NCI-H1092 treated with DMSO at 0.1 percent for 48 hours (cell line): Measurements from ENCODE around the gene SHC2.
"Not testable (repeated sequence)": the region's sequence is repeated elsewhere in the genome, so short reads cannot be mapped to it uniquely, and the experiment has no call there.

ENCODE experiments used
- DNase-seq: peaks from one replicate; lab custom pipeline; 2025; lab: John Stamatoyannopoulos, UW

Gene SHC2

DNA sequence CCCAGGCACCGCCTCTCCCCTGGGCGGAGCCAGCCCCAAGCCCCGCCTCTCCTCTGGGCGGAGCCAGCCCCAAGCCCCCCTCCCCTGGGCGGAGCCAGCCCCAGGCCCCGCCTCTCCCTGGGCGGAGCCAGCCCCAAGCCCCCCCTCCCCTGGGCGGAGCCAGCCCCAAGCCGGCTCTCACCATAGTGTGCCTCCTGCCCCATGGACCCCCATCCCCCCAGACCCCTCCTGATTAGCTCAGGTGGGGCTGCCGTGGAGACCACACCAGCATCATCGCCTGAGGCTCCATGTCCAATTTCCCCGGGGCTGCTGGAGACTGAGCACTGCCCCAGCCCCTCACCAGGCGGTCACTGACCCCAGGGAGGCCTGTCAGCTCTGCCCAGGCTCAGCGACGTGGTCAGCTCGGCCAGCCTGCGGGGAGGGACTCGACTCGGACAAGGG lies 31.3 kb upstream of the SHC2 start:
- DNase-seq, result no peak

DNA sequence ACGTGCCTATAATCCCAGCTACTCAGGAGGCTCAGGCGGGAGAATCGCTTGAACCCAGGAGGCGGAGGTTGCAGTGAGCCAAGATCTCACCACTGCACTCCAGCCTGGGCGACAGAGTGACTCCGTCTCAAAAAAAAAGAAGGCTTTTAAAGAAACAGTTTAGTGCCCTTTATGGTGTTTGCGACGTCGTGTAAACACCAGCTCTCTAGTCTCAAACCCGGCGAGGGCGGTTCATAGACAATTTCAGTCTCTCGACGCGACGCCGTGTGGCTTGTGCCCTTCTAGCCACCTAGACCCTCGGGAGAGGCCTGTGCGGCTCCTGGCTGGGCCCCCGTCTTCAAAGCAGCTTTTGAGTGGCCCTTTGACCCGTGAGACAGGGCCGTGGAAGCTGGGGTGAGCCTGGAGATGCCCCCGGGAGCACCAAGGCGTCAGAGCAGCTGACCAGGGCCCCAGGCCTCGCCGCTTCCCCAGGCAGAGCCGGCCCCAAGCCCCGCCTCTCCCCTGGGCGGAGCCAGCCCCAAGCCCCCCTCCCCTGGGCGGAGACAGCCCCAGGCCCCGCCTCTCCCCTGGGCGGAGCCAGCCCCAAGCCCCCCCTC lies 30.4 kb upstream of the SHC2 start:
- no peak for DNase-seq

DNA sequence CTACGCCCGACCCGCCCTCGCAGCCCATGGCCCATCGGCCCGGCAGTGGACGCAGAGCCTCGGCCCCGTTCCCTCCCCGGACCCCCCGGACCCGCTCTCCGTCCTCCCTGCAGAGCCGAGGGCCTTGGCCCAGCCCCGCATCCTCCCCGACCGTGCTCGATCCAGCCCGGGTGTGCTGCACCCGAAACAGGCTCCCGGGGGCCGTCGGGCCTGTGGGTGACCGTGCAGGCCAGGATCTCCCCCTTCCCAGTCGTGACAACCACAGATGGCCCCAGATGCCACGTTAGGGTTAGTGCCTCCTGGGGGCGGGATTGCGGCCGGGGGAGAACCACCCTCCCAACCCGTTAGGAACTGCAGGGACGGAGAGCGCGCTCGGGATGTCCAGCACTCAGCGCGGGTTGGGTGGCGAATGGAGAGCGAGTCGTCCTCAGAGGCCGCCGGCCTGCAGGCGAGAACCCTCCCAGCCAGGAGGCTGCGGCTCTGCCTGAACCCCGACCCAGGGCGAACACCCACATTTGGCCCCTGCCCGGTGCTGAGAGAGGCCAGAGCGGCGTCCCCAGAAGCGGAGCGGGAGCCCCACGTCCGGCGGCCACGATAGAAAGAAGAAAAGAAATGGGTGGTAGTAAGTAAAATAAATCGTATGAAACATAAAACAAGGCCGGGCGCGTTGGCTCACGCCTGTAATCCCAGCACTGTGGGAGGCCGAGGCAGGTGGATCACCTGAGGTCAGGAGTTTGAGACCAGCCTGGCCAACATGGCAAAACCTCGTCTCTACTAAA lies 28.8 kb upstream of the SHC2 start:
- no peak for DNase-seq

DNA sequence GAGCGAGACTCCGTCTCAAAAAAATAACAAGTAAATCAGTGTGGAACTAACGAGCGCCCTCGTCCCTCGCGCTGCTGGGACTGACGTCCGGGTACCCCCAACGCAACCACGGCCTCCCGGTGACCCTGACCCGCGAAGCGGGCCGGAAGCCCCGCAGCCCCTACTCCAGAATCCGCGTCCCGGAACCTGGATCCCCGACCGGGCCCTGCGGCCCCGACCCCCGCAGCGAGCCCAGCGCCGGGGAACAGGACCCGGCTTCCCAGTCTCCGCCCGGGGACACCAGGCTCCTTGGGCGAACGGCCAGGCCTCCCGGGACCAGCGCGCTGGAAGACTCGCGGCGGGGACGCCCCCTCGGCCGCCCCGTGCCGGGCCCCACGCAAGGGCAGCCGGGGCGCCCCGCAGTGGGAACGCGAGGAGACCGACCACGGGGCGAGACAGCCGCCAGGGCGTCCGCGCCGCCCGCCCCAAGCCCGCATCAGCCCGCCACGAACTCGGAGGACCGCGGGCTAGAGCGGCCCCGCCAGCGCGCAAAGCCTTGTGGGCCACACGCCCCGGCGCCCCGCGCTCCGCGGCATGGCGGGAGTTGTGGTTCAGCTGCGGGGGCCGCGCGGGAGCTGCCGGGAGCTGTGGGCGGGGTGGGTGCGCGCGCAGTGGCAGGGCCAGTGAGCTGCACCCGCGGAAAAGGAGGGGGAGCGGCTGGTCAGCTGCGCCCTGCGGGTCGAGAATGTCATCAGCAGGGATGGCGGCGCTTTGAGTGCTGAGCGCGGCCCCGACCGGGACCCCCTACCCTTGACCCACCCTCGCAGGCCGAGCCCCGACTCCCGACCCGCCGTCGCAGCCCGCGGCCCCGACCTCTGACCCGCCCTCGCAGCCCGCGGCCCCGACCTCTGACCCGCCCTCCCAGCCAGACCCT lies 27.9 kb upstream of the SHC2 start:
- DNase-seq, result peak; percentile 93

DNA sequence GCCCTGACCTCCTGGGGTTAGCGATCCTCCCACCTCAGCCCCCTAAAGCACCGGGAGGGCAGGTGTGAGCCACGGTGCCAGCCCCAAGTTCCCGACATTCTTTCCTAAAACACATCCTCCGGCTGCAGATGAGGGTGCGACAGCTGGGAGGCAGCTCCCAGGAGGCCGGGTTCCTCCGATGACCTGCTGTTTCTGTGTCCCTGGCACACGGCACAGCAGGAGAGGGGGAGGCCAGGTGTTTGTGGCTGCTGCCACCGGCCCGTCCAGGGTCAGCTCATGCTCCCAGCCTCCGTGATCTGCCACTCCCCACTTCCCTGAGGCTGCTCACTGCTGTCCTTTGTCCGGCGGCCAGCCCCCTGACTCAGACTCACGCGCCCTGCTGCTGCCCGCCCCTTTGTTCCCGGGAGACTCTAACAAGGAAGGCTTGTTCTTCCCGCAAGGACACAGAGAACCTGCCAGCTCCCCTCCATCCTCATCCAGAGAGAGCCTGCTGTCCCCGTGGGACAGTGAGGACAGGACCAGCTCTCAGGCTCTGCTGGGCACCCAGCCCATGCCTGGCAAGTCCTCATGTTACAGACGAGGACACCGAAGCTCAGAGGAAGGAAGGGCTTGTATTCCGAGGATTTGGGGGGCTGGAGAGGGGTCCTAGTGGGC lies 24.9 kb upstream of the SHC2 start:
- peak; percentile 59 for DNase-seq

DNA sequence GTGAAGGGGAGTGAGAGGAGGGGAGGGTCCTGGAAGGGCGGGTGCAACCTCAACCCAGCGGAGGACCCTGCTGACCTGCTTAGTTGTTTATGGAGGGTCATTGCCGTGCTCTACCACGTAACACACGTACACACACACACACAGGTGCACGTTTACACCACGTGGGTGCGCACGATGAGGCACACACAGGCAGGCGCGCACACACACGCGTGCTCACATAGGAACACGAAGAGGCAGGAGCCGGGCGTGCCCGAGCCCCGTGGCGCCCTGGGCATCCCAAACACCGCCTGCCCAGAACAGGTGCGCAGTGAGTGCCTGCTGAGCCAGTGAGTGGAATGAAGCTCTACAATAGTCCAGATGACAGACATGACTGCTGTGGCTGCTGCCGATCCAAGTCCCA lies 24.2 kb upstream of the SHC2 start:
- DNase-seq, result no peak

DNA sequence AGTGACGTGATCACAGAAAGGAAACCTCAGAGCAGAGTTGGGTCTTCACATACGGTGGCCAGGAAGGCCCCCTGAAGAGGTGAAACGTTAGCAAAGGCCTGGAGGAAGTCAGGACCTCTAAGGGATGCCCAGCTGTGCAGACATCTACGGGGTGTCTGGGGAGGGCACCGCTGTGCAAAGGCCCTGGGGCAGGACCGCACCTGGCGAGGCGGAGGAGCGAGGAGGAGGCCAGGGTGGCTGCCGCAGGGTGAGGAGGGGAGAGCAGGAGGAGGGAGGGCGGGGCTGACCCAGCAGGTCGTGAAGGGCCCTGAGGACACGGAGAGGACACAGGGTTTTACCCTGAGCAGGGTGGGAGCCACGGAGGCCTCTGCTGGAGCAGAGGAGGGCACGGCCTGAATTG lies 23.7 kb upstream of the SHC2 start:
- DNase-seq, result no peak

DNA sequence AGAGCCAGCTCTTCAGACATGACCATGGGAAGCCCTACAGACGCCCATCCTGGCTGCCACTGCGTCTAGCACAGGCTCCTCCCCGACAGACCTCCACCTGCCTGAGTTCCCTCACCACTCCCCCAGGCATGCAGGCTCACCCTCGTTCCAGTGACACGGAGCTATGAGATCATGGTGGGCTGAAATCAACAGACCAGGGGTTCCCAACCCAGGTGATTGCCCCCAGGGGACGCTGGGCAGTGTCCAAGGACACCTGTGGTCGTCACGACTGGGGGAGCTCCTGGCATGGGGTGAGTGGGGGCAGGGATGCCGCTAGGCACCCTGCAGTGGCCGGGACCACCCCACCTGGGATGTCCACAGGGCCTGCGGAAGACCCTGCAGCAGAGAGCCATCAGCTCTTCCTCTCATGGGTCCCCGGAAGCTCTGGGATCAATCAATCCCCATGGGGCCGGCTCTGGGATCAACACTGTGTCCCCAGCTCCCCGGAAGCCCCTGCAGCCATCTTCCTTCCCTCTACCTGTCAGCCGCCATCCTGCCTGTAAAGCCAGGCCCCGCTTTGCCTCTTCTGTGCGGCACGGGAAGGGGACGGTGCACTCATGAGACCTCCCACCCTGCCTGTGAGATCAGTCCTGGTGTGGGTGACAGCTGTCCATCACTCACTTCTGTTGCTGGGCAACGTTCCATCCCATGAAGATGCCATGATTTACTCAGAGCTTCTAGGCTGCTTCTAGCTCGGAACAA lies 22.7 kb upstream of the SHC2 start:
- DNase-seq, result no peak

DNA sequence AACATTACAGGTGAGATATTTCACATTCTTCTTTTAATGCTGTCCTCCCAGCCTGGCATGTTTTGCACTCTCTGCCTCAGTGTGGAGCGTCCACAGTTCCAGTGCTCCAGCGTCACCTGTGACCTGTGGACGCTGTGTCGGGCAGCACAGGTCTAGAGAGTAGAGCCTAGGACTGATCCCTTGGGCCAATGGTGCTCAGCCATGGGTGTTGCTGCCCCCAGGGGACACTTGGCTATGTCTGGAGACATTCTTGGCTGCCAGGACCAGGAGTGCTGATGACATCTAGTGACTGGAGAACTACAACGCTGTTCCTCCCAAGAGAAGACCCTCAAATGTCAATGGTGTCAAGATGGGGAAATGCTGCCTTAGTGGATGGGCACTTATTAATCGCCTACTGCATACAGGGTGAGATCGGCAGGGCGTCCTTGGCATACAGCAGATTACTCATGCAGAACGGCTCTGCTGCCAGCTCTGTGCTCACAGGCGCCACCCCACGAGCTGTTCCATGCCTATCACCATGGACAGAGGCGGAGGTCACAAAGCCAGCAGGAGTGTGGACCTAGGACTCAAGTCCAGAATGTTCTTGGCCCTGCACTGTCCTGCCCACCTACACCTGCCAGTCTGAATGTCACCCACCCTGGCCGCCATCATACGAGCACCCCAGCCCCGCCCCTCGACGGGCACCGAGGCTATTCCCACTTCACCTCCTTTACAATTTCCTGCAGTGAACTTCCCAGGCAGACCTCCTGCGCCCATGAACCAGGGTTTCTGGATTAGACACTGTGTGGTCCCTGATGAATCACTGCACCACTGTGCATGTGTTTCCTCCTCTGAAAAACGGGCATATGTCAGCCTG lies 21.6 kb upstream of the SHC2 start:
- peak; percentile 14 for DNase-seq

DNA sequence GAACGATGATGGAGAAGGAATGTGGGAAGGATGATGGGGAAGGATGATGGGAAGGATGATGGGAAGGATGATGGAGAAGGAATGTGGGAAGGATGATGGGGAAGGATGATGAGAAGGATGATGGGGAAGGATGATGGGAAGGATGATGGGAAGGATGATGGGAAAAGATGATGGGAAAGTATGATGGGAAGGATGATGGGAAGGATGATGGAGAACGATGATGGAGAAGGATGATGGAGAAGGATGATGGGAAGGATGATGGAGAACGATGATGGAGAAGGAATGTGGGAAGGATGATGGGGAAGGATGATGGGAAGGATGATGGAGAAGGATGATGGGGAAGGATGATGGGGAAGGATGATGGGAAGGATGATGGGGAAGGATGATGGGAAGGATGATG lies 20.3 kb upstream of the SHC2 start:
- not testable (repeated sequence) for DNase-seq

DNA sequence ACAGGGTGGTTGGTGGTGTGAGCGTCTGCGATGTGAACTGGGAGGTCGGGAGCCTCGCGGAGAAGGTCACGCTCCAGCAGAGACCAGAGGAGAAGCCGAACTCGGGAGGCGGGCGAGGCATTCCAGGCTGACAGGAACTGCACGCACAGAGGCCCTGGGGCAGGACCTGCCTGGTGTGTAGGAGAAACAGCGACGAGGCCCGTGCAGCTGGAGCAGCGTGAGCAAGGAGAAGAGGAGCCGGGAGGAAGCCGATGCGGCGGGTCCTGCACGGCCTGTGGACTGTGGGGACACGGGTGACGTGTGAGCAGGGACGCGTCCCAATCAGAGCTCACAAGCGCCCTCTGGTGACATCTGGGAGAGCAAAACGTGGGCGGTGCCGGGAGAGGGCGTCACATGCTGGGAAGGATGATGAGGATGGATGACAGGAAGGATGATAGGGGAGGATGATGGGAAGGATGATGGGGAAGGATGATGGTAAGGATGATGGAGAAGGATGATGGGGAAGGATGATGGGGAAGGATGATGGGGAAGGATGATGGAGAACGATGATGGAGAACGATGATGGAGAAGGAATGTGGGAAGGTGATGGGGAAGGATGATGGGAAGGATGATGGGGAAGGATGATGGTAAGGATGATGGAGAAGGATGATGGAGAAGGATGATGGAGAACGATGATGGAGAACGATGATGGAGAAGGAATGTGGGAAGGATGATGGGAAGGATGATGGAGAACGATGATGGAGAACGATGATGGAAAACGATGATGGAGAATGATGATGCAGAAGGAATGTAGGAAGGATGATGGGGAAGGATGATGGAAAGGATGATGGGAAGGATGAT lies 19.4 kb upstream of the SHC2 start:
- peak; percentile 17 for DNase-seq

DNA sequence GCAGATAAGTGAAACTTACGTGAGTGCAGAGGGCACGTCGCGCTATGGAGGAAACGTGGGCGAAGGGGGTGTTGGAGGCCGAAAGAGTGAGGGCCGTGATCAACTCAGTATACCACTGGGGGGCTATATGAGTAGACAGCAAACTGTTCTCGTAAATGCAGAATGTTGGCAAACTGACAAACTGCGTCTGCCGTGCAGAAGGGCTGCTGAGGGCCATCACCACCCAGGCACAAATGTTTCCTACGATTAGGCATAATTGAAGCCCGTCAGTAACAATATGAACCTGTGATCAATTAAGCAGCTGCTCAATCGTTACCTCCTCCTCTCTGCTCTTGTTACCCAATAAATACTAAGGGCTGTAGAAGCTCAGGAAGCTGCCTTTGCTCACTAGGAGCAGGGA lies 18.1 kb upstream of the SHC2 start:
- DNase-seq, result peak; percentile 55

DNA sequence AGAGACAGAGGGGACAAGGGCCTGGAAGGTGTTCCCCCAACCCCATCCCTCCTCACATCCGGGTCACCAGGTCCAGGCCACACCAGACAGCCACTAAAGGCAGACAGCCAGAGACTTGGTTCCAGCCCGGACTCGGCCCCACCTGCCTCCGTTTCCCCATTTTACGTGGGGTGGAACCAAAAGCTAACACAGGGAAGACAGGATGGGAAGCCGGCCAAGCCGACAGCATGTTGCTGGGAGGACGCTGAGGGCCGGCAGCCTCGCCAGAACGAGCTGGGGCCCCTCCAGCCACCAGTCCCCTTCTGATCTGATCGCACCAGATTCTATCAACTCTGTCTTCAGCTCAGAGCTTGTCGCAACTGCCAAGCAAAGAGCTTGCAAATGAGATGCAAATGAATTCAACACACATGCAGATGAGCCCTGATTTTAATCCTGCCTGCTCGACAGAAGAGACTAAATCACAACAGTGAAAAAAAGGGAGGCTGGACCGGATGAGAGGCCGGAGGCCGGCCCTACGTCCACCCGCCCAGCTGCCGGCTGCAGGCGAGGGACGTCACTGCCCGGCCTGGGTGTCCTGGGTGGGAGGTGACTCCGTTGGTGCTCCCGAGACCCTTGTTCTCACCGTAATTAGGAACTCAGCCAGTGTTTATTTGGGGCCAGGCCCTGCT lies 17.5 kb upstream of the SHC2 start:
- no peak for DNase-seq

DNA sequence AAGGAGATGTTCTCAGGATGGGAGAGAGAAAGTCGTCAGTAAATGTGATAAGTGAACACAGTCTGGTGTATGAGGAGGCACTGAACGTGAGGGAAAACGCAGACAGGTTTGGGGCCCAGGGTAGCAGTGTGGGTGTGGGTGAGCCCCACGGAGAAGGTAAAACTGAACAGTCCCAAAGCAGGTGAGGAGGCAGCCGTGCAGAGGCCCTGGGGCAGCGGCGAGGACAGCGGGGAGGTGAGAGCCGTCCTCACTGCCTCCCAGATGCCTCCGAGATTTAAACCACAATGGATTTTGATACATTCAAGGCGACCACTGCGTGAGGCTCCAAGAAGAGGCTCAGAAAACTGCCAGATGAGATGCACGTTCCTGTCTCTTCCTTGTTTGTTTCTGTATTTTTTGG lies 14.5 kb upstream of the SHC2 start:
- DNase-seq, result no peak

DNA sequence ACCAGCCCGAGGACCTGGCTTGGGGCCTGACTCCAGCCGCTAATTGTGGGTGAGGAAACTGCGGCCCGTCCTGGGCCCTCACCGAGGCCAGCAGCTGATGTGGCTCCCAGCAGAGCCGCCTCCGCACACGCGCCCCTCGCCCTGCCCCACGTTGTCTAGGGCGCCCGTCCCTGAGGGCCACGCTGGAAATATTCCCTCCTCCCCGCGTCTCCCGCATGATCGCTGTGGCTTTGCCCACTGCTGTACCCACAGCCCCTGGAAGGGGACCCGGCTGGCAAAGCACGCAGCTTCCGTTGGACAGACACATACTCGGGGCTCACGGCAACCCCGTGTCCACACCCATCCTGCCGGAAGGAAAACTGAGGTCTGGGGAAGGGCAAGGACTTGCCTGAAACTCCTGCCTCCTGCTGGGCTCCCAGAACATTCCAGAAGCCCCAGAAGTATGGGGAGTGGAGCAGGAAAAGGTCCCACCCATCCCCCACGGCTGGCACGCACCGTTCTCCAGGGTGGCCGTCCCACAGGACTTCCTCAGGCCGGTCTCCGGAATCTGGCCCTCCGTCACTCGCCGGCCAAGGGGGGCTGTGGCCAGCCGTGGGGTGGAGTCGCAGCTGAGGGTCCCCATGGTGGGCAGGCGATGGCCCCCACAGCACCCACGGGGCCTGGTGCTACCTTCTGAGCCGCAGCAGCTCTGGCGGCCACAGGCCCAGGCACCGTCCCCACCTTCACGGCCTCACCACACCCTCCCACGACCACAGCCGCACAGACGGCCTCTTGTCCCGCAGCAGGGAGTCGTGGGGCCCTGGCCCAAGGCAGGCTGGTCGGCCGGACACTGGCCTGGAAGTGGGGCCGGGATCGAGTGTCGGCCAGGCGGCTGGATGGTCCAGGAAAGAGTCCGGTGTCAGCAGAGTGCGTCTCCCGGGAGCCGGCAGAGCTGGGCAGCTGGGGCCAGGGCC lies 13.6 kb upstream of the SHC2 start:
- no peak for DNase-seq

DNA sequence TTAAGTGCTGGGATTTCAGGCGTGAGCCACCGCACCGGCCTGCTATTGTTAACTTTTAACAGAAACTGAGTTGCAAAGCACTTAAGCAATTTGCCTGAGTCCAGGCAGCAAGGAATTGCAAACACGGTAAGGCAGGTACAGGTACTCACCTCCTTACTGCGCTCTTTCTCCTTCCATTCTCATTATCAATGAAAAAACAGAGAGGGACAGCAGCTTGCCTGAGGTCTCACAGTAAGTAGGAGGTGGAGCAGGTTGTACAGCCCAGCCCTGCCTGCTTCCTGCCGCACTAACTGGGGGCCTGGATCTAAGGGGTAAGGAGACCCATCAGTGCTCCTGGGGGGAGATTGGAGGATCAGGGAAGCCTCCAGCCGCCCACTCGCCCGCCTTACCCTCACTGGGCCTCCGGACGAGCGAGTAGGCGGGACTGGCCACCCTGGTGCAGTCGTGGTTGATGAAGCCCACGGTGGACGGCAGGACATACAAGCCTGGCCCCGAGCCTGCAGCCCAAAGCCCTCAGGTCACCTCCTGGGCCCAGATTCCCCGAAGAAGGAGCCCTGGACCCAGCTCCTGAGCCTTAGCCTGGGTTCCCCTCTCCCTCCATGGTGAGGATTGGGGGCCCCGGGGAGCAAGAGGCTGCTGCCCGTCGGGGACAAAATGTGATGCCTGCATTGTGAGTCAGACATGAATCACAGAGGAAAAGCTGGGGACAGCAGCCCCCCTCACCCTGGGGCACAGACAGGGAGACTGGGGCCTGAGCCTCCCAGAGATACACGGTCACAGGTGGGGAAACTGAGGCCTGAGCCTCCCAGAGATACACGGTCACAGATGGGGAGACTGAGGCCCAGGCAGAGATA lies 11.4 kb upstream of the SHC2 start:
- no peak for DNase-seq

DNA sequence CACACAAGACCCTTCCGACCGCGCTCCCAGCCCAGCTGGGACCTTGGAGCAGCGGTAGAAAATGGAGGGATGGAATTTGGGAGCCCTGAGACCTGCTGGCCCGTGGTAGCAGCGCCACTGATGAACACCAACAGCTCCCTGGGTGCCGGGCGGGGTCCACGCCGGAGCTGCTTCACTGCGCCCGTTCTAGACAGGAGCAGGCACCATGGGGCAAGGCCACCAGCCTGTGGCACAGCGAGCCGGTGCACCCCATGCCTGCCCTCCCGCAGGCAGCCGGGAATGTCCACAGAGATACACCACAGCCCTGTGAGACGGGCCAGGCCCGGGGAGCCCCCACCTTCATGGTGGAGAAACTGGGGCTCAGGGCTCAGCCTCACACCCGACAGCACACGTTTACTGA lies 9.9 kb upstream of the SHC2 start:
- no peak for DNase-seq
